Measurements from ENCODE around the gene BCAP31. TPM values are rescaled to one million over a fixed set of nuclear protein-coding genes. Genes with fewer than 3 reads are reported as not detected.
A peak's percentile ranks its signal among the peaks of the same experiment; 100 is the strongest.

The BCAP31 gene
- total and polyA plus RNA-seq, 2 of the 13 experiments (the other 11 are each of a cell fraction or from before 2014, with no cell fraction given), result 139 to 178 TPM

GRCh38 chrX:153667956-153668396 is 56.2 kb downstream of the BCAP31 start (continued):
- TF ChIP-seq ZBTB33 (CRISPR knock-in tag; IDR thresholded peaks at IDR 0.05) (no peak), NCOA2 (CRISPR knock-in tag; IDR thresholded peaks at IDR 0.05) (no peak), ELF3 (CRISPR knock-in tag; IDR thresholded peaks at IDR 0.05) (no peak), HDAC1 (CRISPR knock-in tag; IDR thresholded peaks at IDR 0.05) (no peak), RNF2 (conservative IDR thresholded peaks at IDR 0.05; ENCODE audit: low read depth) (no peak), ZNF275 (CRISPR knock-in tag; IDR thresholded peaks at IDR 0.05; ENCODE audit: borderline replicate concordance) (no peak), ZNF333 (CRISPR knock-in tag; IDR thresholded peaks at IDR 0.05; ENCODE audit: borderline replicate concordance) (no peak), RFX5 (IDR thresholded peaks at IDR 0.05; ENCODE audit: low read depth, low read length) (no peak), STAT6 (CRISPR knock-in tag; IDR thresholded peaks at IDR 0.05; ENCODE audit: borderline replicate concordance) (no peak), MXD1 (CRISPR knock-in tag; IDR thresholded peaks at IDR 0.05) (no peak), SRF (IDR thresholded peaks at IDR 0.05; ENCODE audit: low read depth, low read length) (no peak), HNF1B (CRISPR knock-in tag; IDR thresholded peaks at IDR 0.05) (no peak), MIER2 (CRISPR knock-in tag; IDR thresholded peaks at IDR 0.05) (no peak), RBM39 (IDR thresholded peaks at IDR 0.05; ENCODE audit: low read depth, low read length, poor library complexity, severe bottlenecking) (no peak), ZMYM2 (CRISPR knock-in tag; IDR thresholded peaks at IDR 0.05) (0 out of 2 replicates have a peak, but pooled peaks have one; percentile 30), ZNF335 (CRISPR knock-in tag; IDR thresholded peaks at IDR 0.05) (no peak), CHD2 (IDR thresholded peaks at IDR 0.05; ENCODE audit: low read depth, low read length) (no peak), REPIN1 (CRISPR knock-in tag; IDR thresholded peaks at IDR 0.05; ENCODE audit: borderline replicate concordance, low read depth) (peak; percentile 41; the same call in 1 of the 2 replicates), ZNF468 (CRISPR knock-in tag; IDR thresholded peaks at IDR 0.05) (no peak), ZNF382 (CRISPR knock-in tag; IDR thresholded peaks at IDR 0.05; ENCODE audit: borderline replicate concordance) (no peak), ZNF225 (CRISPR knock-in tag; IDR thresholded peaks at IDR 0.05) (no peak), CERS6 (CRISPR knock-in tag; IDR thresholded peaks at IDR 0.05) (no peak), ZNF136 (CRISPR knock-in tag; IDR thresholded peaks at IDR 0.05; ENCODE audit: low read depth) (no peak)

Data from HepG2 (cell line).